Heart left ventricle (tissue), 13 donors: ENCODE data around the gene NMNAT2.
A peak's percentile ranks its signal among the peaks of the same experiment; 100 is the strongest.

Source experiments
- POLR2A ChIP-seq, 2 donors: fragments of 450-650 bp; IDR thresholded peaks; one replicate each; pipeline ENCODE4 v1.6.1; 2017; ENCODE audit warnings: antibody characterized with exemption in 2 of 2, mild to moderate bottlenecking in 2 of 2, moderate library complexity in 2 of 2
- TF ChIP-seq, protein P1 (sequence below), 12 donors: fragments of 200-600 bp; sonication (generic) in 4 of 12; IDR thresholded peaks; one replicate each; pipeline versions ENCODE4 v1.5.0 to v1.8.0; 2018 to 2022; ENCODE audit warnings: antibody characterized with exemption in 12 of 12, mild to moderate bottlenecking in 5 of 12
- donor health status: ischemic (EF 13 %, LVEDD 7.1; RV severe dilation, severe dysfunction).
- donor health status: DM: no; HTN: yes; CAD: no.
- donor health status: DM: no; HTN: no; CAD: no.
- donor health status: ischemic (EF 25% LVEDD 6.9; RV normal size, moderate dysfunction).
- donor health status: ischemic (EF 25% LVEDD 5.7; RV mildly dilated, moderate dysfunction).
- donor health status: ischemic (EF 35%, LVEDD 5.7; RV mildly dilated, moderate dysfunction).
- donor health status: nonischemic (EF 11% LVEDD 7.7; RV severe dilation, severe dysfunction).
- donor health status: DM: yes; HTN: yes; CAD: no.
- donor health status: PGD.
- donor health status: ischemic (EF 29% LVEDD 5.4; RV normal size, mild dysfunction).
- donor health status: nonischemic (EF 23%, LVEDD 6.1; RV moderate dilation, normal function).

GRCh38 chr1:183281553-183282091, 136.6 kb downstream of the NMNAT2 start:
- TF ChIP-seq, protein P1, sequence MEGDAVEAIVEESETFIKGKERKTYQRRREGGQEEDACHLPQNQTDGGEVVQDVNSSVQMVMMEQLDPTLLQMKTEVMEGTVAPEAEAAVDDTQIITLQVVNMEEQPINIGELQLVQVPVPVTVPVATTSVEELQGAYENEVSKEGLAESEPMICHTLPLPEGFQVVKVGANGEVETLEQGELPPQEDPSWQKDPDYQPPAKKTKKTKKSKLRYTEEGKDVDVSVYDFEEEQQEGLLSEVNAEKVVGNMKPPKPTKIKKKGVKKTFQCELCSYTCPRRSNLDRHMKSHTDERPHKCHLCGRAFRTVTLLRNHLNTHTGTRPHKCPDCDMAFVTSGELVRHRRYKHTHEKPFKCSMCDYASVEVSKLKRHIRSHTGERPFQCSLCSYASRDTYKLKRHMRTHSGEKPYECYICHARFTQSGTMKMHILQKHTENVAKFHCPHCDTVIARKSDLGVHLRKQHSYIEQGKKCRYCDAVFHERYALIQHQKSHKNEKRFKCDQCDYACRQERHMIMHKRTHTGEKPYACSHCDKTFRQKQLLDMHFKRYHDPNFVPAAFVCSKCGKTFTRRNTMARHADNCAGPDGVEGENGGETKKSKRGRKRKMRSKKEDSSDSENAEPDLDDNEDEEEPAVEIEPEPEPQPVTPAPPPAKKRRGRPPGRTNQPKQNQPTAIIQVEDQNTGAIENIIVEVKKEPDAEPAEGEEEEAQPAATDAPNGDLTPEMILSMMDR (IDR thresholded peaks at IDR 0.05), result peak; percentile 91 to 98 (median 96)
- no peak for TF ChIP-seq POLR2A (IDR thresholded peaks at IDR 0.05)
